NCI-H1417 treated with DMSO at 0.1 percent for 48 hours (cell line): ENCODE data around the gene ERC2.
"Not testable (repeated sequence)": the region's sequence is repeated elsewhere in the genome, so short reads cannot be mapped to it uniquely, and the experiment has no call there.

Experiments
- DNase-seq: peaks from one replicate; lab custom pipeline; 2025; lab: John Stamatoyannopoulos, UW

ERC2 gene

DNA sequence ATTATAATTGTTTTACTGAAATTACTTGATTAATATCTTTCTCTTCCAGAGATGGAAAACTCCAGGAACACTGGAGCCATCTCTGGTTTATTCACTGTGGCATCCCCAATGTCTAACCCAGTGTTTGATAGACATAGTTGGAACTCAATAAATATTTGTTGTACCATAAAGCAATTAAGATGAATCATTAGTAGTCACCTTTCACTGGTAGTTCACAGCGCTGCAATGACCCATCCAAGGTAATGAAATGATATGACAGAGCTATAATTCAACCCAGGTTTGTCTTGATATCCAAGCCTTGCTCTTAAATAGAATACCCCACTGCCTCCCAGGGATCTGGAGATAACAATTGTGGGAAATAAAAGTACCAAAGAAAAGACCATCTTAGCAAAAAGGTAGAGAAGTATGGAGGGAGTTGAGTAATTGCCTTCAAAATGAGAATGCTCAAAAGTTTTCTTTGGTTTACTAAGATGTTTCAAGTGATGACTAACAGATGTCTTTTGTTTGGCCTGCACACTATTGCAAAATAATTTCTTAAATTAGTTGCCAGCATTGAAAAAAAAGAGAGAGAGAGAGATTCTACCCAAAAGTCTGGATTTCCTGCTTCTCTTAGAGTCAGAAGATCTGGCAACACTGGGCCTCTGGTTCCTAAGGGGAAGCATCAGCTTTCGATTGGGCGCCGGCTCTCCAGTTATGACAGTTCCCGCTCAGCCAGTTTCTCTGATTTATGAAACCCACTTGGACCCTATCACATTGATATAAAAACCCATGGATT is 348.5 kb downstream of the ERC2 start:
- no peak for DNase-seq

DNA sequence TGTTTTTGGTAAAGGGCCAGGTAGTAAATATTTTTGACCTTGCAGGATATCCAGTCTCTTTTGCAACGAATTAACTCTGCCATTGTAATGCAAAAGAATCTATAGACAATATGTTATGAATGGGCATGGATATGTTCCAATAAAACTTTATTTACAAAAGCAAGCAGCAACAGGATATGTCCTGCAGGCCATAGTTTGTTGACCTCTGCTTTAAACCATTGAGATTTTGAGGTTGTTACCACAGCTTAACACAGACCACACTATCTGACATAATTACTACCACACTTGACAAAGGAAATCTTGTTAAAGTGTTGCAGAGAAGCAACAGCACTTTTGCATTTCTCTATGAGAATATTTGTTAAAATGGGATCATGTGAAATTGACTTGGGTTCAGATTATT is 349.3 kb downstream of the ERC2 start:
- no peak for DNase-seq

DNA sequence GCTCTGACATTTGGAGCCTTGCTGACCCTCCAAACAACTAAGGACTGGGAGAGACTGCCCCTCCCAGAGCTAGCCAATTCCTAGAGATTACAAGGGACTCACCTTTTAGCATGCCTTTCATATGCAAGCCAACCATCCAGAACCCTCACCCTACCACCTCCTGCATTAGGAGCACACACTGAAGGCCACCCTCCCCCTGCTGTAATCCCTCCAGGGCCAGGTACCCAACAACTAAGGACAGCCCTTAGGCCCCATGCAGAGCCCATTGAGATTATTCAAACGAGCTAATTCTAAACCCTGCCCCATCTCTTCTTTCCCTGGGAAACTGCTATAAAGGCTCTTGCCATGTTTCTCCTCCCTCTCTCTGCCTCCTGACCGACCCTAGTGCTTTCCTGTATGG is 352.6 kb downstream of the ERC2 start:
- no peak for DNase-seq

GRCh38 chr3:56115199-56115598 is 353.1 kb downstream of the ERC2 start:
- DNase-seq, result no peak

DNA sequence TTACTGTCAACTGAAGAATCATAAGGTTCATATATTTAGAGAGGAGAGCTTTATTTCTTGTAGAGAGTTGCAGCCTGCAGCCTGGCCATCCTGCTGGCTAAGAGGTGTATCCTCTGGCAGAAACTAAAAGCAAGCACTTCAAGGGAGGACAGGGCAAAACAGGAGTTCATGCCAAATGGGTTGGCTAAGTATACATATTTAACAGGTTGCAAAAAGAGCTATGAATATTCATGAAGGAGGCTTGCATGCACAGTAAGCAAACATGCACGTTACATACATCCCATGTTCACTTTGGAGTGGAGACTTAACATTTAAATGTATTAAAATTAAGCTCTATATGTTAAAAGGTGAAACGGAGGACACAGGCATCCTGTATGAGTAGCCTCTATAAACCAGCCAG is 354.4 kb downstream of the ERC2 start:
- no peak for DNase-seq

DNA sequence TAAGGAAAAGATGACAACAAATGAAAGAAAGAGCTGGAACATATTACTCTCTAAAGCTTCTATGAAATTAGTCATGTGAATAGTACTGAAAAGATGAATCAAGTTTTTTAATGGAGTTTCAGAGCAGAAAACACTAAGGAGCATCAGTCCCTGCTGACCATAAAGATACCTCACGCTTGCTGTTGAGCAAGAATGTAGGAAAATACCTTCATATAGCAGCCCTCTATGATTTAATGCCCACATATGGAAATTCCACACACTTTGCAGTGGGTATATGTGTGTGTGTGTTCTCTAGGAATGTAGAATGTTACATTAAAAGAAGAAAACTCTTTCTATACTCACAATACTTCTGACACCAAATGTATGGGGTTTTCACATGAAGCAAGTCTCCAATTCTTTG is 355.0 kb downstream of the ERC2 start:
- no peak for DNase-seq

- no peak for DNase-seq
Observed at GRCh38 chr3:56111606-56112304, 356.5 kb downstream of the ERC2 start.

DNA sequence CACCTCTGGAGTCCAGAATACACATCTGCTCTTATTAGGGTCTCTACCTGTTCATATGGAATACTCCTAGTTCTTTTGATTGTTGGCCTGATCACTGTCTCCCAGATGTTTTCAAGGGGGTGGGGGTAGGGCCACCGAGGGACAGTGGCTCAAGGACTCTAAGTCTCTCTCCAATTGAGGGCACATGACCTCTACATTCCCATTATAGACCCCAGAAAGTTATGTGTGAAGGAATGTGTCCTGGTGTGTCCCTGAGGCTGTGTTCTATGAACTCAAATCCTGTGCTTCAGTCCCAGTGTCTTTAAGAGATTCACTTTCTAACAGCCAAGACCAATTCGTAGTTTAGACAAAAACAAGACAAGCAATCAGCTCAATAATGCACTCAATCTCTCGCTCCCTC is 357.4 kb downstream of the ERC2 start:
- DNase-seq, result no peak

GRCh38 chr3:56107157-56107556 is 361.1 kb downstream of the ERC2 start:
- DNase-seq, result no peak

- no peak for DNase-seq
Observed at GRCh38 chr3:56102032-56102431, 366.2 kb downstream of the ERC2 start.

GRCh38 chr3:56101576-56101975 is 366.7 kb downstream of the ERC2 start:
- no peak for DNase-seq

- no peak for DNase-seq
Observed at GRCh38 chr3:56096999-56097398, 371.3 kb downstream of the ERC2 start.

- no peak for DNase-seq
Observed at GRCh38 chr3:56094170-56094569, 374.1 kb downstream of the ERC2 start.

DNA sequence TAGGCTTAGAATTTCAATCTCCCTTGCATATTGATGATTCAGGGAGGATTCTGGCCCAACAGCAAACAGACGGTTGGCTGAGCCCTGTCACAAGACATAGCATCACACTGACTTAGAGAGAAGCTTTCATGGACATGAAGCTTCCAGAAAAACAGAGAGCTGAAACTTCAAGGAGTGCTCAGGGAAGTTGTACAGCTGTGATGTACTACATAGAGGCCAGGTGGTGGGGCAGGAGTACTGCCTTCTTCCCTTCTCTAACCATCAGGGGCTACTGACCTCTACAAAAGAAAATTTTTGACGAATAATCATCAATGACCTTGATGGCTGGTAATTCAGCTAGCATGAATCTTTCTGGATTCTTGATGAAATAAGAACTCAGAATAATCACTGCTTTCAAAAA is 378.5 kb downstream of the ERC2 start:
- DNase-seq, result no peak

- no peak for DNase-seq
Observed at GRCh38 chr3:56087451-56088053, 380.7 kb downstream of the ERC2 start.

DNA sequence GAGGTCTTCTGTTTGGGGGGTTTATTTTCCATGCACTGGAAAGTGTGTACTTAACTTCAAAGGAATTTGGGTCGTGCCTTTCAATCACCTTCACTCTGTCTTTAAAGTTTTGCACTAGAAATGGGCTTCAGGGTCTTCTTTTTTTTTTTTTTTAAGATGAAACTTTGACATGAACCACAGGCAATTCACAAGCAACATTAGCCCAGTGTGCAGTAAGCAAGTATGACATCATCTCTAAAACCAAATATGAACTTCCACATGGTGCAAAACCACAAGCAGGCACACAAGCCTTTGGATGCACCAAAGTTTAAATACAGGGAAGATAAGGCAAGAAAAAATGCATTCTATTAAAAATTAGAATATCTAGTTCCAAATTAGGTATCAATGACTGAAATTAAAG is 381.9 kb downstream of the ERC2 start:
- DNase-seq, result no peak

GRCh38 chr3:56081246-56081645 is 387.0 kb downstream of the ERC2 start:
- DNase-seq, result no peak

- no peak for DNase-seq
Observed at GRCh38 chr3:56076746-56077145, 391.5 kb downstream of the ERC2 start.

- no peak for DNase-seq
Observed at GRCh38 chr3:56075089-56075488, 393.2 kb downstream of the ERC2 start.

- no peak for DNase-seq
Observed at GRCh38 chr3:56069766-56070165, 398.5 kb downstream of the ERC2 start.

GRCh38 chr3:56066405-56066804 is 401.9 kb downstream of the ERC2 start:
- DNase-seq, result not testable (repeated sequence)

- DNase-seq, result no peak
Observed at GRCh38 chr3:56064684-56065083, 403.6 kb downstream of the ERC2 start.

DNA sequence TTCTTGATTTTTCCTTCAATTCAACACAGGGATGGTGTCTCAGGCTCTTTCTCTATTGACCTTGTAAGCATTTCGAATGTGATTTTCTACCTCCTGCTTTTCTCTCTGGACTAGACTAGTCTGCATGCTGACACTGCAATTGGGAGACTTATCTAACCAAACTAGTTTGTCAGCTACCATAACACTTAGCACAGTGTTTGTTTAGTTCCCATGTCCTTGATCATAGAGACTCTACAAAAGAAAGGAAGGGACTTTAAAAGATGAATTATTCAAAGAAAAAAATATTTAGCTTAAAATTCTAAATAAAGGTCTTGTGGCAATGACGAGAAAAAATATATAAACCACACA is 407.0 kb downstream of the ERC2 start:
- no peak for DNase-seq
